Tibial nerve (tissue), 4 donors: ENCODE data around the gene WNT8A.

Experiments used
- EP300 ChIP-seq, 2 donors: sonication (generic); formaldehyde crosslinking; IDR thresholded peaks; one replicate each; pipeline ENCODE4 v1.6.1; 2017; ENCODE audit warnings: antibody characterized with exemption in 2 of 2, mild to moderate bottlenecking in 1 of 2
- POLR2A ChIP-seq, 2 donors: fragments of 450-650 bp; IDR thresholded peaks; one replicate each; pipeline ENCODE4 v1.6.1; 2017; ENCODE audit warnings: antibody characterized with exemption in 2 of 2, mild to moderate bottlenecking in 2 of 2, moderate library complexity in 2 of 2
- TF ChIP-seq, protein P1 (sequence below), 5 experiments: fragments of 200-600 bp in 3 of 5; fragments of 450-650 bp in 2 of 5; sonication (generic) in 3 of 5; IDR thresholded peaks; one replicate each; pipeline ENCODE4 v1.5.1; 2016 to 2019; ENCODE audit warnings: antibody characterized with exemption in 5 of 5, mild to moderate bottlenecking in 3 of 5, moderate library complexity in 2 of 5

DNA sequence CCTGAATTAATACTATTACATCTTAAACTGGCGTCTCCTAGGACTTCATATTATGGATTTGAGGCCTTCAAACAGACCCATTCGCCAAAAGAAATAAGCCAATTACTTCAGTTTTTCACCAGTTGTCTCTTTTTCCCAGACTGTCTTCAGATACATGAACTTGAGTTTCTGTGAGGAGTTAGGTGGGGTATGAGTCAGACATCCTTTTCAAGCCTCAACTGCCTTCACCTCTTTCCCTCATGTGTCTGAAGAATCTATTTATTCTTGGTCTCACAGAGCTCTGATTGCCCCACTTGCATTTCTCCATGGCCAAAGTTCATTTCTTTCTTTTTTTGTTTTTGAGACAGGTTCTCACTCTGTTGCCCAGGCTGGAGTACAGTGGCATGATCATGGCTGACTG, 12.5 kb downstream of the WNT8A start:
- TF ChIP-seq, protein P1, sequence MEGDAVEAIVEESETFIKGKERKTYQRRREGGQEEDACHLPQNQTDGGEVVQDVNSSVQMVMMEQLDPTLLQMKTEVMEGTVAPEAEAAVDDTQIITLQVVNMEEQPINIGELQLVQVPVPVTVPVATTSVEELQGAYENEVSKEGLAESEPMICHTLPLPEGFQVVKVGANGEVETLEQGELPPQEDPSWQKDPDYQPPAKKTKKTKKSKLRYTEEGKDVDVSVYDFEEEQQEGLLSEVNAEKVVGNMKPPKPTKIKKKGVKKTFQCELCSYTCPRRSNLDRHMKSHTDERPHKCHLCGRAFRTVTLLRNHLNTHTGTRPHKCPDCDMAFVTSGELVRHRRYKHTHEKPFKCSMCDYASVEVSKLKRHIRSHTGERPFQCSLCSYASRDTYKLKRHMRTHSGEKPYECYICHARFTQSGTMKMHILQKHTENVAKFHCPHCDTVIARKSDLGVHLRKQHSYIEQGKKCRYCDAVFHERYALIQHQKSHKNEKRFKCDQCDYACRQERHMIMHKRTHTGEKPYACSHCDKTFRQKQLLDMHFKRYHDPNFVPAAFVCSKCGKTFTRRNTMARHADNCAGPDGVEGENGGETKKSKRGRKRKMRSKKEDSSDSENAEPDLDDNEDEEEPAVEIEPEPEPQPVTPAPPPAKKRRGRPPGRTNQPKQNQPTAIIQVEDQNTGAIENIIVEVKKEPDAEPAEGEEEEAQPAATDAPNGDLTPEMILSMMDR (IDR thresholded peaks at IDR 0.05): no peak
- TF ChIP-seq POLR2A (IDR thresholded peaks at IDR 0.05) (no peak), EP300 (IDR thresholded peaks at IDR 0.05) (no peak)
